A549 (cell line): Measurements from ENCODE around the gene CGB3.
"Not testable (repeated sequence)": the region's sequence is repeated elsewhere in the genome, so short reads cannot be mapped to it uniquely, and the experiment has no call there.

Experiments
- CTCF ChIP-seq: fragments of >200 bp; sonication (Bioruptor Twin); formaldehyde crosslinking; IDR thresholded peaks from 3 replicates; pipeline ENCODE4 v1.5.1; 2016
- EHF ChIP-seq: fragments of 250-450 bp; sonication (Bioruptor Pico); IDR thresholded peaks from 2 replicates; pipeline ENCODE4 v1.5.0; 2020; ENCODE audit warnings: mild to moderate bottlenecking
- EHMT2 ChIP-seq: fragments of 200-600 bp; sonication (generic); IDR thresholded peaks from 2 replicates; pipeline ENCODE4 v1.6.1; 2016; ENCODE audit warnings: antibody characterized with exemption, low read depth, mild to moderate bottlenecking, moderate library complexity
- HOXA7 ChIP-seq: fragments of 250-450 bp; sonication (Bioruptor Pico); IDR thresholded peaks from 2 replicates; pipeline ENCODE4 v1.5.0; 2020; ENCODE audit warnings: mild to moderate bottlenecking, moderate library complexity
- MAX ChIP-seq: IDR thresholded peaks from 2 replicates; pipeline ENCODE4 v1.6.1; 2012
- ZNF302 ChIP-seq: fragments of 250-450 bp; sonication (Bioruptor Pico); IDR thresholded peaks from 2 replicates; pipeline ENCODE4 v1.9.0; 2021; ENCODE audit warnings: inconsistent platforms, mild to moderate bottlenecking, moderate library complexity
- ZSCAN20 ChIP-seq: fragments of 250-450 bp; sonication (Bioruptor Pico); IDR thresholded peaks from 2 replicates; pipeline ENCODE4 v1.8.0; 2022; ENCODE audit warnings: mild to moderate bottlenecking, moderate library complexity

- TF ChIP-seq CTCF; HOXA7 (CRISPR knock-in tag); MAX; ZSCAN20 (CRISPR knock-in tag); EHF (CRISPR knock-in tag); ZNF302 (CRISPR knock-in tag); EHMT2: not testable (repeated sequence)
These were observed 25.7 kb upstream of the CGB3 start for GRCh38 chr19:49049834-49050233.
